Measurements from ENCODE around the gene GRK1.
"Not testable (repeated sequence)": the region's sequence is repeated elsewhere in the genome, so short reads cannot be mapped to it uniquely, and the experiment has no call there.

GRK1 gene

DNA sequence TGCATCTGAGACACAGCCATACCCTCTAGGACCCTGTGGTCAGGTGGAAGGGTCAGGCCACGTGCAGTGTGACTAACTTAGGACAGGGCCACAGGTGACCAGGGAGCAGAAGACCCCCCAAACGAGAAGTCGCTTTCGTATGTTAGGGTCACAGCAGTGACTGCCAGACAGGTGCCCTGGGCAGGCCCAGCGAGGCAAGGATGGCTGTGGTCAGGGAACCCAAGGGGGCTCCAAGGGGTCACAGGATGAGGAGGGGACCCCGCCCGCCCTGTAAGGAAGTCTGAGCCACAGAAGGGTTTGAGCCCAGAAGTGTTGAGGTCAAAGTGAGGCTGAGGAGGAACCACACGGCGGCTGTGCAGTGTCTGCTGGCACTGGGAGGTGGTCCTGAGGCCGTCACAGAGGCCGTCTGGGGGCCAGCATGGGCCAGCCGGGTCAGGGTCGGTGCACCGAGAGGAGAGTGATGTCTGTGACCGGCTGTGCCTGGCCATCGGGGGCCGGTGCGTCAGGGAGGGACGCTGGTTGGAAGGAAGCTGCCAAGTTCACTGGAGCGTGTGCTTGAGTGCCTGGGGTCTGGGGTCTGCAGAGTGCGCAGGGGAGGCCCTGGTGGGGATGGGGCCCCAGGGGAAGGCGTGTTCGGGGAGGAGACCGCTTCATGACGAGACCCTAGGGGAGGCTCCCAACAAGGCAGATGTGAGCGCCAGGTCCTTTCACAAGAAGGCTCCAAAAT is 67.2 kb downstream of the GRK1 start:
- in situ Hi-C loops (cut with HindIII; ENCODE audit: low pct_ligation_motif_present, low pct_unique_long_range_greater_than_20kb, low sequenced_read_pairs), result no loop called here
- DNase-seq, result no peak

DNA sequence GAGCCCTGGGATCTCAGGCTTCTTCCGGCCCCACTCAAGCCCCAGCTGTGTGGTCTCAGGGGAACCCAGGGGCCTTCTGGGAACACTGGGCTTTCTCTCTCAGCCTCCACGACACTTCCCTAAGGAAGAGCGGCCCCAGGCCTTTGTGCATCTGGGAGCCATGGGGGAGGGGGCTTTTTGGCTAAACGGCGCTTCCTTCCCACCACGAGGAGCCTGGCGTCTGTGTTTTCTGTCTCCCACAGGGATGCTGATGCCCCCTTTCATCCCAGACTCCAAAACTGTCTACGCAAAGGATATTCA is 67.8 kb downstream of the GRK1 start:
- DNase-seq, result no peak
- in situ Hi-C loops (cut with HindIII; ENCODE audit: low pct_ligation_motif_present, low pct_unique_long_range_greater_than_20kb, low sequenced_read_pairs), result no loop called here

DNA sequence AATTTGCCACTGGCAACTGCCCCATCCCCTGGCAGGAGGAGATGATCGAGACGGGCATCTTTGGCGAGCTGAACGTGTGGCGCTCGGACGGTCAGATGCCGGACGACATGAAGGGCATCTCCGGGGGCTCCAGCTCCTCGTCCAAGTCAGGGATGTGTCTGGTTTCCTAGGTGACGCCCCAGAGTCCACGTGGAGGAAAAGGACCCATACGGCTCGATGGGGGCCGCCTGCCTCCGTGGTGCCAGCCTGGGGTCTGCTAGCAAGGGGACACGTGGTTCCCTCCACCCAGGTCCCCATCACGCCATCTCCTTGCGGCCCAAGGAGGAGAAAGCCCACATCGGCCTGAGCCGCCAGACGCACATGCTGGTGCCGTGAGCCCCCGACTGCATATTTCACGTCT is 68.2 kb downstream of the GRK1 start:
- no peak for DNase-seq
- in situ Hi-C loops (cut with HindIII; ENCODE audit: low pct_ligation_motif_present, low pct_unique_long_range_greater_than_20kb, low sequenced_read_pairs), result no loop called here

DNA sequence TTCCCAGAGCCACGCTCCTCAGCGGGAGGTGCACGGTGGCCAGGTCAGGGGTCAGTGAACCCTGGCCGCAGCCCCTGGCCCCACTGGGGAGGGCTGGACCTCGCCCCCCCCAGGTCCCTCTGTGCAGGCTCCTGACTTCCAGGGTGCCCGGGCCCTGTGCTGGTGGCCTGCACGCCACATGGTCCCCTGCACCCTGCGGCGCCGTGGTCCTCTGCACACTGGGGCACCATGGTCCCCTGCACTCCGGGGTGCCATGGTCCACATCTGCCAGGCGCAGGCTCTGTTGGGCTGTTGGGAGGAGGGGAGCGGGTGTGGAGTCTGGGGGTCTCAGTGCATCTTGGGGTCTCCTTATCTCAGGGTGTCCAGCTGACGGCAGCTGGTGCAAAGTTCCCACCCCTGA is 68.7 kb downstream of the GRK1 start:
- in situ Hi-C loops (cut with HindIII; ENCODE audit: low pct_ligation_motif_present, low pct_unique_long_range_greater_than_20kb, low sequenced_read_pairs), result no loop called here
- no peak for DNase-seq

DNA sequence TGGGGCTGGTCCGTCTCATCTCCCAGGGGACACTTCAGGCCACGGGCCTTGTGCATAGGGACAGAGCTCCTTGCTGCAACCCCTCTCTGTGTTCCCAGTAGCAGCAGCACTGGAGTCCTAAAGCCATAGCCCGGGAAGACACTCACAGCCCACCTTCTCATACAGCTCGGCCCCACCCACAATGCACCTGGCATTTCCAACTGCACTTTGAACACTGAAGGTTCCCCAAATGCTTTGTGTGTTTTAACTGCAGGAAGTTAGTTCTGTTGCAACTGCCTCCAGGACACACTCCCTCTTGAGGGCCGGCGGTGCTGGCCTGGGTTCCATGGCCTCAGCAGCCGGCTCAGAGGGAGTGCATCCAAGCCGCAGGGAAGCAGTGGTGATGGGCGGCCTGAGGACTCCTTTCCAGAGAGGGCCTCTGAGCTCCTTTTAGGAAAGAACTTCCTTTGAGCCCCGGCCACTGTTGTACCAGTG is 69.3 kb downstream of the GRK1 start:
- in situ Hi-C loops (cut with HindIII; ENCODE audit: low pct_ligation_motif_present, low pct_unique_long_range_greater_than_20kb, low sequenced_read_pairs), result no loop called here
- no peak for DNase-seq

DNA sequence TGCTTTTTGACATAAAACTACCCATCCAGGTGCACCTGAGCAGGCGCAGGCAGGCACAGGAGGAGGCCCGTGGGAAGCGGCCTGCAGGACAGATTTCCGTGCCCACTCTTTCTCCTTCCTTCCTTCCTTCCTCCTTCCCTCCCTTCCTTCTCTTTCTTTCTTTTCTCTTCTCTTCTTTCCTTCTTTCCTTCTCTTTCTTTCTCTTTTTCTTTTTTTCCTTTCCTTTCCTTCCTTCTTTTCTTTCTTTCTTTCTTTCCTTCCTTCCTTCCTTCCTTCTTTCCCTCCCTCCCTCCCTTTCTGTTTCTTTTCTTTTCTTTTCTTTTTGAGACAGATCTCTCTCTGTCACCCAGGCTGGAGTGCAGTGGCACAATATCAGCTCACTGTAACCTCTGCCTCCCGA is 70.8 kb downstream of the GRK1 start:
- DNase-seq, result no peak
- in situ Hi-C loops (cut with HindIII; ENCODE audit: low pct_ligation_motif_present, low pct_unique_long_range_greater_than_20kb, low sequenced_read_pairs), result no loop called here

DNA sequence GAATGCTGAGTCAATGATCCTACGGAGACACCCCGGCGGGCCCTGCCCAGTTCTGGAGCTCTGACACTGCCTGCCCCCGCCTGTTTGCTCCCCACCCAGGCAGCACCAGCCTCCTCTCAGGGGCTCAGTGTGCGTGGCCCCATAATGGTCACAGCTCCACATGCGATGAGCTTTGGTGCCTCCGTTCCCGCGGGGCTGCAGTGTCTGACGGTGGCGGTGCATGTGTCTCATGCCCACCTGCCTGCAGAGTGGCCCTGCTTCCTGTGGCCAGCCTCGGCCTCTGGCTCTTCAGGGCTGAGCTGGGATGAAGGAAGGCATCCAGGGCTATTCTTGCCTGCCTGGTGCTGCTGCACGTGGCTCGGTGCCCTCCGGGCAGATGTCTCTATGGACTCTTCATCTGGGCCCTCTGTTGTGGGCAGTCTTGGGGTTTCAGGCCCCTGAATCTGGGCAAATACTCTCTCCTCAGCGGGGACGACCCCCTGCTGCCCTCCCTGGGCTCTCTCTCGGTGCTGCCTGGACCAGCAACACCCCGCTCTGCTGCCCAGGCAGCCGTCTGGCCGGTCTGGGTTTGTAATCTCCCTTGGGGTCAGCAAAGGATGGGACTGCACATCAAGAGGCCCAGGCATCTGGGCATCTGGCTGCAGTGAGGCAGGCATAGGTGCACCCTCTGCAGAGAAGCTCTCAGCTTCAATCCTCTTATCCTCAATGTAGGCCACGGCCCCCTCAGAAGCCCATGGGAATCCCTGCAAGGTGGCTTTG is 72.7 kb downstream of the GRK1 start:
- DNase-seq, result no peak
- in situ Hi-C loops (cut with HindIII; ENCODE audit: low pct_ligation_motif_present, low pct_unique_long_range_greater_than_20kb, low sequenced_read_pairs), result no loop called here

DNA sequence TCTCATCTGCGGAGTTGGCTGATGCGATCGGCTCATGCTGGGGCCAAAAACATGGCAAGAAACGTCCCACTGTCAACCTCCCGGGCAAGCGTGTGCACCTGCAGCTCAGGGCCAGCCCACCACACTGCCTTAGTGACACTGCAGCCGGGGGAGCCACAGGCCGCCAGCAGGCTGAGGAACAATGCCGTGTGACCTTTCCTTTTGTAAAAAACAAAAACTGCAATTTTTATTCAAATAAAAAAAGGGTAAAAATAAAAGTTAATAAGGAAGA is 73.2 kb downstream of the GRK1 start:
- in situ Hi-C loops (cut with HindIII; ENCODE audit: low pct_ligation_motif_present, low pct_unique_long_range_greater_than_20kb, low sequenced_read_pairs), result no loop called here
- DNase-seq, result no peak

DNA sequence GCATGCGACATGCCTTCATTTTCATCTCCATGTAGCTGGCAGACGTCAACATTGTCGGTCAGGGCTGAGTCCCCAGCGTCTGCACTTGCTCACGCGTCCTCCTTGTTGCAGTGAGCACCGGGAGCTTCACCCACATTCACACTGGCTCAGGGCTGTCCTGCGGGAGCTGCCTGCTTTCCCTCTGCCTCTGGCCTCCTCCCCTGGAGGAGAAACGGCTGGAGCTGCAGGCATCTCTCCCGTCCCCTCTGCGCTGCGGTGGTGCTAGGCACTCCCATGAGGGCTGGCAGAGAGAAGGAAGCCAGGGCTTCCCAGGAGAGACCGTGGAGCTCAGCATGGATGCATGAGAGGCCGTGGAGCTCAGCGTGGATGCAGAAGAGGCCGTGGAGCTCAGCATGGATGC is 73.6 kb downstream of the GRK1 start:
- in situ Hi-C loops (cut with HindIII; ENCODE audit: low pct_ligation_motif_present, low pct_unique_long_range_greater_than_20kb, low sequenced_read_pairs), result no loop called here
- no peak for DNase-seq

DNA sequence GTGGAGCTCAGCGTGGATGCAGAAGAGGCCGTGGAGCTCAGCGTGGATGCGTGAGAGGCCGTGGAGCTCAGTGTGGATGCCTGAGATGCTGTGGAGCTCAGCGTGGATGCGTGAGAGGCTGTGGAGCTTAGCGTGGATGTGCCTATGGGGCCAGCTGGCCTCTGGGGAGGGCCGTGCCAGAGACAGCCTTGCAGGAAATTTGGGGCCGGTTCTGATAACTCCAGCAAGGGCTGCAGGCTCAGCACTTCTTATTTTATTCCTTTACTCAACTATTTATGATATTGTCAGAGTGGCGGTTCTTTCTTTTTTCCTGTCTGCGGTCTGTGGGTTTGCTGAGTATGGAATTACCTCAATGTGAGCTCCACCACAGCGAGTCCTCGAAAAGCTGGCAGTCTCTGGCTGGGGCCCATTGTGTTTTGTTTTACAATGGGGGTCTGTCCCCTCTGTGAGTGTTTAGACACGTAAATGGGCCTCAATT is 74.2 kb downstream of the GRK1 start:
- in situ Hi-C loops (cut with HindIII; ENCODE audit: low pct_ligation_motif_present, low pct_unique_long_range_greater_than_20kb, low sequenced_read_pairs), result no loop called here

DNA sequence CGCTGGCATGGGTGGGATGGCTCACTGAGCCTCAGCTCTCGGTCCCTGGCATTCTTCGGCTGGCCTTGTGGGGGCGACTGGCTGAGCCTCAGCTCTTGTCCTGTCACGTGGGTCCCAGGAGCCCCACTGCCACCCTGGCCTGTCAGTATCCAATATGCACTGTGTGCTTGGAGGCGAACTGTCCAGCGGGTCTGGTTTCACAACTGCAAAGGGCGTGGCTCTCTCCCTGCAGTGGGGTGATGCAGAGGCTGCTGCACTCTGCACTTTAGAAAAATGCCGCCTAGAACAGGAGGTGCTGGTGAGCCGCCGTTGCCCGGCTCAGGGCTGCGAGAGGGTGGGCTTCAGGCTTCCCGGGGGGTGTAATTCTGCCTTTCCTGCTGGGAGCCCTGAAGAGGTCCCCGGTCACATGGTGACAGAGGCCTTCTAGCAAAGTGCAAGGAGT is 75.0 kb downstream of the GRK1 start:
- DNase-seq, result peak; percentile 31
- in situ Hi-C loops (cut with HindIII; ENCODE audit: low pct_ligation_motif_present, low pct_unique_long_range_greater_than_20kb, low sequenced_read_pairs), result no loop called here

More for the DNA sequence above, 74.2 kb downstream of the GRK1 start:
- no peak for DNase-seq

DNA sequence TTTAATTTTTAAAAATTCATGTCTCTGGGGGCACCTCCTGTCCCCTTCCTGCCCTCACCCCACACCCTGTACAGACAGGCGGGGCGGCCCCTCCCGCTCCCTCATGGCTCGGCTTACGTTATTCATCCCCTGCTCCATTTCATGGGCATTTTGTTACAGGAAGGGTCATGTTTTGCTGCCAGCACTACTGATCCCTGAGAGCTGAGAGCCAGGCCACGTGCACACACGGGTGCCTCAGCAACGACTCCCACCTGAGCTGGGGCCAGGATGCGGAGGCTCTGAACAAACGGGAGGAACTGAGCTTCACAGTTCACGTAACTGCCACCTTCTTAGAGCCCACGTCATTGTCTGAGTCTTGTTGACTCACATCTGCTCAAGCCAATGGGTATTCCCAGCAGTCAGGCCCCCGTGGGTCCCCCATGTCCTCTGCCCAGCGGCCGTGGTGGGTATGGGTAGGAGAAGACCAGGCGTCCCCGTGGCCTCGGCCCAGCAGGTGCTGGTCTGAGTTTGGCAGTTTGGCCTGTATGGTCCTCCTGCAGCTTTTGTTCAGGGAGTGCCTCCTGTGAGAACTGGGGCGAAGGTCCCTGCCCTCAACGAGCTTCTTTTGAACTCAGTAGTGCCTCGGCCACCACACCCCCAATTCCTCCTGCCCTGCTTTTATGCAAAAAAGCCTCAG is 75.6 kb downstream of the GRK1 start:
- DNase-seq, result no peak
- in situ Hi-C loops (cut with HindIII; ENCODE audit: low pct_ligation_motif_present, low pct_unique_long_range_greater_than_20kb, low sequenced_read_pairs), result no loop called here

DNA sequence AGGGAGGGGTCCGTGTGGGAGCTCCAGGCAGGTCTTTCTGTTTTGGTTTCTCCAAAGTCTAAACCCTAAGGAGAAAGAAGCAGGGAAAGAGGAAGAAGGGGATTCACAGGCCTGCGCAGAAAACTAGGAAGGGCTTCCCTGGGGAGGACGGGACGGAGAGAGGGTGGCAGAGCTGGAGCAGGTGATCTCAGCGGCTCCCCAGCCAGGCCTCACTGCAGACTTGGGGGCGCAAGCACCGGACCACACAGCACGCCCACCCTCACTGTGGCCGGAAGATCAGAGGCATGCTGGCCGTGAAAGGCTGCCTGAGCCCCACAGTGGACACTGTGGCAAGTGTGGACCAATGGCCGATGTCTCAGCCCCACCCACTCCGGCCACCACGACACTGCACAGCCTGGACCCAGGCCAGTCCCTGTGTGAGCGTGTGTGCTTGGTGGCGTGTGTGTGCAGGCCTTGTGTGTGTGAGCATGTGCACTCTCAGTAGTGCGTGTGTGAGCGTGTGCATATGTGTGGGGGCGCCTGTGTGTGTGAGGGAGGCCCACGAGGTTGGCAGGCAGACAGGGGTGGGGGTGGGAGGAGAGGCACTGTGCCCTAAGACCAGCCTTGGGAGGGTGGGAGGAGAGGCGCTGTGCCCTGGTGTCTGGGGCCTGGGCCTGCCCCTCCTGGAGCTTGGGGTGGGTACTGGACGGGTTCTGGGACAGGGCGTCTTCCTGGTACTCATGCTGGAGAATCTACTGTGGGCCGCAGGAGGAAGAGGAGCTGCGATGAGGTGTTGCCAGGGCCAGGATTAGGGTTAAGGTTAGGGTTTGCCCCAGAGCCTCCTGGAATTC is 76.6 kb downstream of the GRK1 start:
- no peak for DNase-seq
- in situ Hi-C loops (cut with HindIII; ENCODE audit: low pct_ligation_motif_present, low pct_unique_long_range_greater_than_20kb, low sequenced_read_pairs), result no loop called here

DNA sequence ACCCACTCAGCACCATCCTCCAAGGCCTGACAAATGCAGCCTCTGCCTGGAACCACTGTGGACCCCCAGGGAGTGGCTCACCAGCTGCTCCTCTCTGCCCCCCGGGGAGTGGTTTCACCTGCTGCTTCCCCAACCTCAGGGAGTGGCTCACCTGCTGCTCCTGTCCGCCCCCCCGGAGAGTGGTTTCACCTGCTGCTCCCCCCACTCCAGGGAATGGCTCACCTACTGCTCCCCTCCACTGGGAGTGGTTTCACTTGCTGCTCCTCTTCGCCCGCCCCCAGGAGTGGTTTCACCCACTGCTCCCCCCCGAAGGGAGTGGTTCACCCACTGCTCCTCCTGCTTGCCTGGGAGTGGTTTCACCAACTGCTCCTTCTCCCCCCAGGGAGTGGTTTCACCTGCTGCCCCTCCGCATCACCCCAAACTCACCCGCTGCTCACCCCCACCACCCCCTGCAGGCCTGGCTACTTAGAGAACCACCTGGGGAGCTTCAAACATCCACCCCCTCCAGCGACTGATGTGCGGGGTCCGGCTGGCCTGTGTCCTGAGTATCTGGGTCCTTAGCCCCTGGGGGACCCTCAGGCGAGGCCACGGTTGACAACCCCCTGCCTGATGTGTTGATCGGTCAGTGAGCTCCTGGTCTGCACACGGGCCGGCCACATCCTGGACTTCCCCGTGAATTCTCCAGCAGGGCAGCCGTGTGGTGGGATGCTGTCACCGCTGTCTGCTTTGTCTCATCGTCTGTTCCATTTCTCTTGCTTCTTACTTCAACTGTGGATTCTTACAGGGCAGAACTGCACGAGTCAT is 77.4 kb downstream of the GRK1 start:
- DNase-seq, result no peak
- in situ Hi-C loops (cut with HindIII; ENCODE audit: low pct_ligation_motif_present, low pct_unique_long_range_greater_than_20kb, low sequenced_read_pairs), result no loop called here

DNA sequence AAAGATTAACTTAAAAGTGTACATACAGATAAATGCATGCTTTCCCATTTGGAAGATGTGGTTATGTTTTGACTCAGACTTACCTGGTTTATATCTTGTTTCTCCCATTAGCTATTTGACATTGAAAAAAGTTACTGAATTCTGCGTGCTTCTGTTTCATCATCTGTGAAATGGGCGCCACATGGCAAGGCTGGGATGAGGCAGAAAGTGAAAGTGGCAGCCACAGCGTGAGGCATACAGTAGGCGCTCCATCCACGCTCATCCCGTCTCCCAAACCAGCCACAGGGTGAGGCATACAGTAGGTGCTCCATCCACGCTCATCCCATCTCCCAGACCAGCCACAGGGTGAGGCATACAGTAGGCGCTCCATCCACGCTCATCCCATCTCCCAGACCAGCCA is 78.0 kb downstream of the GRK1 start:
- in situ Hi-C loops (cut with HindIII; ENCODE audit: low pct_ligation_motif_present, low pct_unique_long_range_greater_than_20kb, low sequenced_read_pairs), result no loop called here
- no peak for DNase-seq

DNA sequence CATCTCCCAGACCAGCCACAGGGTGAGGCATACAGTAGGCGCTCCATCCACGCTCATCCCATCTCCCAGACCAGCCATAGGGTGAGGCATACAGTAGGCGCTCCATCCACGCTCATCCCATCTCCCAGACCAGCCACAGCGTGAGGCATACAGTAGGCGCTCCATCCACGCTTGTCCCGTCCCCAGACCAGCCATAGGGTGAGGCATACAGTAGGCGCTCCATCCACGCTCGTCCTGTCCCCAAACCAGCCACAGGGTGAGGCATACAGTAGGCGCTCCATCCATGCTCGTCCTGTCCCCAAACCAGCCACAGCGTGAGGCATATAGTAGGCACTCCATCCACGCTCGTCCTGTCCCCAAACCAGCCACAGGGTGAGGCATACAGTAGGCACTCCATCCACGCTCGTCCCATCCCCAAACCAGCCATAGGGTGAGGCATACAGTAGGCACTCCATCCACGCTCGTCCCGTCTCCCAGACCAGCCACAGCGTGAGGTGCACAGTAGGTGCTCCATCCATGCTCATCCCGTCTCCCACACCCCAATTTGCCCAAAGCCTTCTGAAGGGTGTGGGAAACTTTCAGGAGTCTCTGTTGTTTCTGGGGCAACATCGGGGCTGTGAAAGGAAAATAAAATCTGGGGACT is 78.6 kb downstream of the GRK1 start:
- DNase-seq; in situ Hi-C loops (cut with HindIII; ENCODE audit: low pct_ligation_motif_present, low pct_unique_long_range_greater_than_20kb, low sequenced_read_pairs): not testable (repeated sequence)

DNA sequence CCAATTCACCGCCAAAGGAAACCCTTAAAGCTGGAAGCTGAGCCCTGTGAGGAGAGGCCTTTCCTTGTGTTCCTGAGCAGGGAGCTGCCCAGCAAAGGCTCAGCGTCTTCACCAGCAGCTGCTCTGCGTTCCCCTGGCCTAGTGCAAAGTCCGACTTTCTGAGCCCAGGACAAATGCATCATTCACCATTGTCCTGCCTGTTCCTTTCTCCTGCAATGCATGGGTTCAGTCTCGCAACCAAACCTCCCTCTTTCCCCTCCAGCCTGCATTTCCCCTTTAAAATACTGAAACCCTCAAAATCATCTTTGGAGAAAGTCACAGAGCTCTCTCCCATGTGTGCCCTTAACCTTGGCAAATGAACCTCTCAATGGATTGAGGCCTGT is 79.1 kb downstream of the GRK1 start:
- no peak for DNase-seq
- in situ Hi-C loops (cut with HindIII; ENCODE audit: low pct_ligation_motif_present, low pct_unique_long_range_greater_than_20kb, low sequenced_read_pairs), result no loop called here

DNA sequence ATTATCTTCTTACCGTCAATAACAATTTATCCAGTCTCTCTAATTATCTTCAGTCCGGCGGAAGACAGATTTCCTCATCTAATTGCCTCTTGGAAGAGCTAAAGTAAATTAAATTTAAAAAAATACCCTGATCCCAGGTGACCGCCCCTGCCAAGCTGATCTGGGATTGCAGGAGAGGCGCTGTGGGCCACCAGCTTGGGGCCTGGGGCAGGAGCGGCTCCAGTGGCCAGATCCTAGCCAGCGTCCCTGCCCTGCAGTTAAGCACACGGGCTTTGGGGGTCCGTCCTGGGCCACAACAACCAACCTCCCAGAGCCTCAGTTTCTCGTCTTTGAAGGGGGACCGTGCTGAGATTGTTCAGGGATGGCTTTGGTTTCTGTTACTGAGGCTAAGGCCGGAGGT is 79.7 kb downstream of the GRK1 start:
- in situ Hi-C loops (cut with HindIII; ENCODE audit: low pct_ligation_motif_present, low pct_unique_long_range_greater_than_20kb, low sequenced_read_pairs), result no loop called here
- DNase-seq, result no peak

Data from ACHN (cell line).